Neuron (in vitro differentiated cells): ENCODE results near the gene CATSPER4.
A peak's percentile ranks its signal among the peaks of the same experiment; 100 is the strongest.

ENCODE experiments used
- H2AFZ ChIP-seq: one replicate; pipeline ENCODE4 v1.6.1; 2013; ENCODE audit warnings: low read depth, mild to moderate bottlenecking, inconsistent platforms, low read length, moderate library complexity
- H3K27me3 ChIP-seq: one replicate; pipeline ENCODE4 v1.6.1; 2013; ENCODE audit warnings: low read length; ENCODE audit not compliant: insufficient read depth
- H3K36me3 ChIP-seq: one replicate; pipeline ENCODE4 v1.6.1; 2013; ENCODE audit warnings: low read length; ENCODE audit not compliant: insufficient read depth
- H3K4me1 ChIP-seq: one replicate; pipeline ENCODE4 v1.6.1; 2013; ENCODE audit warnings: low read length; ENCODE audit not compliant: insufficient read depth
- H3K4me3 ChIP-seq: 2 replicates; pipeline ENCODE4 v1.5.1; 2013; ENCODE audit warnings: mild to moderate bottlenecking, low read length, moderate library complexity
- H3K9me3 ChIP-seq: one replicate; pipeline ENCODE4 v1.6.1; 2013; ENCODE audit warnings: low read length

CATSPER4 gene

GRCh38 chr1:26159743-26160039 is 30.7 kb upstream of the CATSPER4 start:
- peaks cover 15% of the 10 kb centered on the region for H3K27me3 ChIP-seq
- no peak overlapping the region for H3K4me3 ChIP-seq
- H2AFZ ChIP-seq = no peak overlapping the region
- peaks cover 39% of the 10 kb centered on the region for H3K4me1 ChIP-seq
- H3K9me3 ChIP-seq = no peaks in the 10 kb centered on the region
- H3K36me3 ChIP-seq = no peaks in the 10 kb centered on the region

GRCh38 chr1:26160527-26161414 is 29.6 kb upstream of the CATSPER4 start:
- no peaks in the 10 kb centered on the region for H3K36me3 ChIP-seq
- H3K27me3 ChIP-seq = peaks cover 7% of the 10 kb centered on the region
- no peaks in the 10 kb centered on the region for H3K9me3 ChIP-seq
- peaks cover 28% of the 10 kb centered on the region for H3K4me1 ChIP-seq
- H3K4me3 ChIP-seq = no peak overlapping the region
- H2AFZ ChIP-seq = no peak overlapping the region

GRCh38 chr1:26161415-26162219 is 28.8 kb upstream of the CATSPER4 start:
- Histone ChIP-seq H3K36me3 (no peaks in the 10 kb centered on the region), H3K4me1 (peaks cover 21% of the 10 kb centered on the region), H2AFZ (no peak overlapping the region), H3K9me3 (no peaks in the 10 kb centered on the region), H3K4me3 (no peak overlapping the region), H3K27me3 (peaks cover 5% of the 10 kb centered on the region)

- Histone ChIP-seq H3K4me1 (peaks cover 20% of the 10 kb centered on the region), H3K4me3 (no peak overlapping the region), H3K9me3 (no peaks in the 10 kb centered on the region), H3K36me3 (no peaks in the 10 kb centered on the region), H3K27me3 (peaks cover 5% of the 10 kb centered on the region), H2AFZ (no peak overlapping the region)
These were observed 28.1 kb upstream of the CATSPER4 start for GRCh38 chr1:26162220-26162709.

- H2AFZ ChIP-seq = no peak overlapping the region
- H3K4me3 ChIP-seq = no peak overlapping the region
- peaks cover 2% of the 10 kb centered on the region for H3K27me3 ChIP-seq
- H3K4me1 ChIP-seq = peaks cover 19% of the 10 kb centered on the region
- H3K36me3 ChIP-seq = no peaks in the 10 kb centered on the region
- H3K9me3 ChIP-seq = no peaks in the 10 kb centered on the region
These were observed 26.7 kb upstream of the CATSPER4 start for GRCh38 chr1:26163684-26164035.

- H3K36me3 ChIP-seq = no peaks in the 10 kb centered on the region
- peaks cover 19% of the 10 kb centered on the region for H3K4me1 ChIP-seq
- peak overlapping the region; percentile 14 for H3K4me3 ChIP-seq
- H3K9me3 ChIP-seq = no peaks in the 10 kb centered on the region
- H3K27me3 ChIP-seq = peaks cover 2% of the 10 kb centered on the region
- H2AFZ ChIP-seq = no peak overlapping the region
These were observed 26.2 kb upstream of the CATSPER4 start for GRCh38 chr1:26164036-26164860.

- H3K9me3 ChIP-seq = no peaks in the 10 kb centered on the region
- H2AFZ ChIP-seq = no peak overlapping the region
- H3K4me3 ChIP-seq = no peak overlapping the region
- no peaks in the 10 kb centered on the region for H3K36me3 ChIP-seq
- H3K4me1 ChIP-seq = peaks cover 18% of the 10 kb centered on the region
- peaks cover 2% of the 10 kb centered on the region for H3K27me3 ChIP-seq
These were observed 25.2 kb upstream of the CATSPER4 start for GRCh38 chr1:26164861-26165842.

- Histone ChIP-seq H3K9me3 (no peaks in the 10 kb centered on the region), H3K4me3 (no peak overlapping the region), H3K27me3 (peaks cover 2% of the 10 kb centered on the region), H2AFZ (no peak overlapping the region), H3K36me3 (no peaks in the 10 kb centered on the region), H3K4me1 (peaks cover 30% of the 10 kb centered on the region)
These were observed 23.6 kb upstream of the CATSPER4 start for GRCh38 chr1:26166719-26167281.

GRCh38 chr1:26168410-26169197 is 21.8 kb upstream of the CATSPER4 start, which contains the start of gene C1orf232:
Gene C1orf232, minus strand, starts transcription at chr1:26168963. Its CDS starts 464 bp downstream, at chr1:26168499.
- Histone ChIP-seq H3K4me1 (peaks cover 30% of the 10 kb centered on the region), H3K36me3 (no peaks in the 10 kb centered on the region), H3K4me3 (peak within 1 kb of the TSS; percentile 64), H3K9me3 (no peaks in the 10 kb centered on the region), H2AFZ (peak within 1 kb of the TSS; percentile 76), H3K27me3 (peaks cover 2% of the 10 kb centered on the region)

GRCh38 chr1:26169198-26169554 is 21.2 kb upstream of the CATSPER4 start:
- Histone ChIP-seq H3K9me3 (no peaks in the 10 kb centered on the region), H2AFZ (peak overlapping the region; percentile 76), H3K27me3 (peaks cover 2% of the 10 kb centered on the region), H3K36me3 (peaks cover 3% of the 10 kb centered on the region), H3K4me3 (peak overlapping the region; percentile 64), H3K4me1 (peaks cover 30% of the 10 kb centered on the region)
